Gastrocnemius medialis (tissue), 4 donors: Measurements from ENCODE around the gene MYBPH. TPM values are rescaled to one million over a fixed set of nuclear protein-coding genes. Genes with fewer than 3 reads are reported as not detected.

Source experiments
- ATAC-seq, 2 donors: fragments of 150-250 bp; one replicate each; pipeline ENCODE4 v1.9.1; 2016
- DNase-seq, 2 donors: peaks; one replicate each; pipeline ENCODE4 v3.0.0-alpha.2; 2019
- H3K27ac ChIP-seq, 4 donors: fragments of 200-600 bp; sonication (generic); 1 replicate in 1 of 4; 2 replicates in 3 of 4; pipeline ENCODE4 v1.5.1; 2016 to 2018; ENCODE audit warnings: mild to moderate bottlenecking in 2 of 4, moderate library complexity in 1 of 4
- H3K27me3 ChIP-seq, 3 donors: fragments of 200-600 bp; sonication (generic) in 2 of 3; 1 replicate in 1 of 3; 2 replicates in 2 of 3; pipeline versions ENCODE4 v1.5.1 to v1.6.0; 2016 to 2019; ENCODE audit warnings: mild to moderate bottlenecking in 1 of 3, moderate library complexity in 1 of 3
- H3K36me3 ChIP-seq, 2 donors: fragments of 200-600 bp; sonication (generic) in 1 of 2; one replicate each; pipeline ENCODE4 v1.5.1; 2017 to 2018
- H3K4me1 ChIP-seq, 2 donors: fragments of 200-600 bp; sonication (generic) in 1 of 2; one replicate each; pipeline ENCODE4 v1.5.1; 2016 to 2017; ENCODE audit warnings: mild to moderate bottlenecking in 2 of 2
- H3K4me3 ChIP-seq, 4 donors: fragments of 200-600 bp; sonication (generic) in 3 of 4; 1 replicate in 1 of 4; 2 replicates in 3 of 4; pipeline ENCODE4 v1.5.1; 2016 to 2019; ENCODE audit warnings: mild to moderate bottlenecking in 2 of 4
- H3K9me3 ChIP-seq, 3 donors: fragments of 200-600 bp; sonication (generic) in 2 of 3; 1 replicate in 1 of 3; 2 replicates in 2 of 3; pipeline ENCODE4 v1.5.1; 2016 to 2019
- POLR2A ChIP-seq, 2 donors: fragments of 450-650 bp; IDR thresholded peaks; one replicate each; pipeline ENCODE4 v1.6.1; 2017; ENCODE audit warnings: antibody characterized with exemption in 2 of 2, mild to moderate bottlenecking in 2 of 2, moderate library complexity in 2 of 2
- in situ Hi-C, 4 donors: fragments of 200-750 bp; cut with MboI; loops; one replicate each; pipeline versions ENCODE4 v1.15.0 to v1.8.0; 2017; ENCODE audit warnings: low sequenced_read_pairs in 4 of 4
- intact Hi-C: fragments of 100-400 bp; cut with DNase I; formaldehyde crosslinking; loops from one replicate; pipeline ENCODE4 v1.15.1; 2023; ENCODE audit warnings: low total_unique reads
- total RNA-seq, 4 donors: library from RNA; depleted of rRNA; stranded (reverse); fragments of >200 nt; gene quantifications; one replicate each; pipeline versions ENCODE4 v1.1.0 to v1.2.3, GENCODE V29; 2016
- TF ChIP-seq, protein P1 (sequence below), 5 experiments: fragments of 450-650 bp in 3 of 5; fragments of 200-600 bp in 2 of 5; sonication (generic) in 2 of 5; IDR thresholded peaks in 4 of 5; conservative IDR thresholded peaks in 1 of 5; 1 replicate in 4 of 5; 2 replicates in 1 of 5; pipeline ENCODE4 v1.5.1; 2016 to 2019; ENCODE audit warnings: antibody characterized with exemption in 5 of 5, mild to moderate bottlenecking in 3 of 5, moderate library complexity in 3 of 5

The MYBPH gene
- total RNA-seq, 4 donors from 2014 or later, result 7.4 to 260 (median 45.5) TPM

DNA sequence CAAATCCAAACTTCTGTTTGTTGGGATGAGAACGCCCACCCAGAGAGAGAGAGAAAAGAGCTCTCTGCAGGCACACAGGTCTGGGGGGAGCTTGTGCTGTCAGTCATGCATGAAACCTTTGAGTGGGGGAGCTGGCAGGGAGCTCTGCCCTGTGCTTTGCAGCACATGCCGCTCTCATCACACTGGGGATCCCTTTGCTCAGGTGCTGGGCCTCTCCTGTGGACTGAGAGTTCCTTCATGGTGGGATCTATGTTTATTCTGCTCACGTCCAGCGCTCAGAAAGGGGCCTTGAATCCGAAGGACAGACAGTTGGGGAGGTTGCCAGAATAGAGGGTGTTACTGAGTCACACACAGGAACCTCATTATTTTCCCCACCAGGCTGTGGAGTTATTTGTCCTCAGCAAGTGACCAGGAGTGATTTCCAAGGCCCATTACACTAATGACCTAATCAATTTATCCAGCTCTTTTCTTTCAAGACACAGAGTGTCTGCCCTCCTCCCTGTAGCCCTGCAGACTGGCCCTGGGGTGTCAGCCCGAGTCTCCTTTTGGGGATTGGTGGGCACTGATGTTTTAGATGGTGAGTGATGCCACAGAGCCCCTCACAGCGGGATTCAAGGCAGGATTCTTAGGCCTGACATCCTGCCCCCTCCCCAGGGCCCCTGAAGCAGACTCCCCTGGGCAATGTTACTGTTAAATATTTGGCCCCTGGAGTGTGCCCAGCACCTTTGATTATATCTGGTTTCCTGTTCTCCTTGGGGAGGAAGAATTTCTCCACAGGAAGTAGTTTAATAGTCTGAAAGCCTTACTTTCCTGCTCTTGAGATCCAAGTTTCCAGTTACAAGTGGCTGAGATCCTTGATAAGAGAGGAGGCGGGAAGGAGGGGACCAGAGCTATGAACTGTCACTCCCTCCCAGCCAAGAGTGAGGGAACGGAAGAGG, 22.3 kb downstream of the MYBPH start:
- DNase-seq (no peak), ATAC-seq (no peak)
- H3K4me3 ChIP-seq, result no peak overlapping the region
- H3K27me3 ChIP-seq, result no peaks in the 10 kb centered on the region
- no peaks in the 10 kb centered on the region for H3K9me3 ChIP-seq
- intact Hi-C loops (no loop called here), in situ Hi-C loops (no loop called here)
- no peaks in the 10 kb centered on the region for H3K36me3 ChIP-seq
- no peak overlapping the region for H3K27ac ChIP-seq
- TF ChIP-seq, protein P1, sequence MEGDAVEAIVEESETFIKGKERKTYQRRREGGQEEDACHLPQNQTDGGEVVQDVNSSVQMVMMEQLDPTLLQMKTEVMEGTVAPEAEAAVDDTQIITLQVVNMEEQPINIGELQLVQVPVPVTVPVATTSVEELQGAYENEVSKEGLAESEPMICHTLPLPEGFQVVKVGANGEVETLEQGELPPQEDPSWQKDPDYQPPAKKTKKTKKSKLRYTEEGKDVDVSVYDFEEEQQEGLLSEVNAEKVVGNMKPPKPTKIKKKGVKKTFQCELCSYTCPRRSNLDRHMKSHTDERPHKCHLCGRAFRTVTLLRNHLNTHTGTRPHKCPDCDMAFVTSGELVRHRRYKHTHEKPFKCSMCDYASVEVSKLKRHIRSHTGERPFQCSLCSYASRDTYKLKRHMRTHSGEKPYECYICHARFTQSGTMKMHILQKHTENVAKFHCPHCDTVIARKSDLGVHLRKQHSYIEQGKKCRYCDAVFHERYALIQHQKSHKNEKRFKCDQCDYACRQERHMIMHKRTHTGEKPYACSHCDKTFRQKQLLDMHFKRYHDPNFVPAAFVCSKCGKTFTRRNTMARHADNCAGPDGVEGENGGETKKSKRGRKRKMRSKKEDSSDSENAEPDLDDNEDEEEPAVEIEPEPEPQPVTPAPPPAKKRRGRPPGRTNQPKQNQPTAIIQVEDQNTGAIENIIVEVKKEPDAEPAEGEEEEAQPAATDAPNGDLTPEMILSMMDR (IDR thresholded peaks at IDR 0.05 in 4 of 5, conservative IDR thresholded peaks at IDR 0.05 in 1 of 5), result no peak
- TF ChIP-seq POLR2A (IDR thresholded peaks at IDR 0.05), result no peak
- H3K4me1 ChIP-seq, result no peaks in the 10 kb centered on the region

DNA sequence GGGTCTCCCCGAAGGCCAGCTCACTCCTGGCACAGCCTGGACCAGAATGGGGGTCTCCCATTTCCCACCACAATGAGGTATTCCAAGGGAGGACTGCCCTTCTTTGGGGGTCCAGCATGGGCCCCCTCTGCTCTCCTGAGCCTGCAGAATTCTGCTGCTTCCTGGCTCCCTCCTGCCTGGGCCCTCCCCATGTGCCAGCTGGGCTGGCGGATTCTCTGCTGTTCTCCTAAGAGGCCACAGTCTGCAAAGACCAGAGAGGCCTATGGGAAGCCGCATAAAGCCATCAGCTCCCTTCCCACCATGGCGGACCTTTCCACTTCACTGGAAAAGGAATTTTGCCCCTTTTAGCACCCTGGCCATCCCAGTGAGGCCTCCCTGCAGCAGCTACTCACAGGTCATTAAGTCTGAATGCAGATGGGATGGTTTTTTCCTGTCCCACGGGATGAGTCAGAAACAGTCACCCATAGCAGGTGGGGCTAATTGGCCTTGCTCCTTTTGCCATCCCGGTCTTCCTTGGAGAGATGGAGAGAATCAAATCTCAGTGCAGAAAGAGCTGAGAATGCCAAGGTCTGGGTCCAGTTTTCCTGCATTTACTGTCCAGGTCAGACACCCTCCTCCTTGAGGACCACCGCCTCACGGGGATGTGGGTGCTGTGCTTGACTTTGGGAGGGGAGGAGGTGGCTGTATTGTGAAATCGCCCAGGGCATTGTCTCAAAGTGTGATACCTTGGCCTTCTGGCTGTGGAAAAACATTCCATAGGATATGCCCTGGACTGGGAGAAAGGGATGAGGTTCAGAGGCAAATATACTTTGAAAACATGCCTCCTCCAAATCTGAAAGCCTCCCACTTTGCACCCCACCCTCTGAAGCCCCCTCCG, 23.2 kb downstream of the MYBPH start:
- ATAC-seq, result no peak
- Histone ChIP-seq H3K9me3 (no peaks in the 10 kb centered on the region), H3K27ac (no peak overlapping the region), H3K27me3 (no peaks in the 10 kb centered on the region), H3K36me3 (no peaks in the 10 kb centered on the region), H3K4me1 (no peaks in the 10 kb centered on the region), H3K4me3 (no peak overlapping the region)
- DNase-seq, result no peak
- intact Hi-C loops, result no loop called here
- in situ Hi-C loops, result no loop called here
- no peak for TF ChIP-seq POLR2A (IDR thresholded peaks at IDR 0.05)
- TF ChIP-seq, protein P1 (IDR thresholded peaks at IDR 0.05 in 4 of 5, conservative IDR thresholded peaks at IDR 0.05 in 1 of 5), result no peak

DNA sequence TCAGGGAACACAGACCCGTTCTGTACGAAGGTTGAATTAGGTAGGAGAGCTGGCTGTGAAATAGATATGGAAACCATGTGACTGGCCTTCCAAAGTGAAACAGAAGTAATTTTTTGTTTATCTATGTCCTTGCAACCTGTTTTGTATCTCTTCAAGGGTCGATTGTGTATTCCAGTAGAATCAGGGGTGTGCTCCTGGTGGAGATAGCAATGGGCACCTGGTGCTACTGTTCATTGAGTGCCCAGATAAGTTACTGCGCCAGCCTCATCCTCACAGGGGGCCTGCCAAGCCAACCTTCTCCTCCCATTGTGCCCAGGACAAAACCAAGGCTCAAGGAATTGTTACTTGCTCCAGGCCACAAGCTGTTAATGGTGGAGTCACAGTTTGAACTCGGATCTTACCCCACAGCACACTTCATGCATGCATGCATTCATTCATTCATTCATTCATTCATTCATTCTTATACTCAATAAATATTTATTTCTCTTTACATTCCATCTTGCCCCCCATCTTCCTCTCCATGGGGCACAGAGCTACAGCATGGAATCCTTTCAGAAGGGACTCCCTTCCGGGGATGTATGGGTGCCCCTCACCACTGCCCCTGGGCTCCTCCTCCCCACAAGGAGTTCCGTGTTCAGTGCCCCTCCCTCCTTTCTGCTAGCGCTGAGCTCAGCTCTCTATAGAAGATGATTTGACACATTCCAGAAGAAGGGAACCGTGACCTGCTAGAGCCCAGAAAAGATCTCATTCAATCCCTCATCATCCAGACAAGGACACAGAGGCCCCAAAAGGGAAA, 24.1 kb downstream of the MYBPH start:
- Histone ChIP-seq H3K4me3 (no peak overlapping the region), H3K9me3 (no peaks in the 10 kb centered on the region), H3K27me3 (no peaks in the 10 kb centered on the region), H3K4me1 (no peaks in the 10 kb centered on the region), H3K27ac (no peak overlapping the region), H3K36me3 (no peaks in the 10 kb centered on the region)
- TF ChIP-seq POLR2A (IDR thresholded peaks at IDR 0.05), result no peak
- TF ChIP-seq, protein P1 (IDR thresholded peaks at IDR 0.05 in 4 of 5, conservative IDR thresholded peaks at IDR 0.05 in 1 of 5), result no peak
- ATAC-seq (no peak), DNase-seq (no peak)
- in situ Hi-C loops (no loop called here), intact Hi-C loops (no loop called here)

DNA sequence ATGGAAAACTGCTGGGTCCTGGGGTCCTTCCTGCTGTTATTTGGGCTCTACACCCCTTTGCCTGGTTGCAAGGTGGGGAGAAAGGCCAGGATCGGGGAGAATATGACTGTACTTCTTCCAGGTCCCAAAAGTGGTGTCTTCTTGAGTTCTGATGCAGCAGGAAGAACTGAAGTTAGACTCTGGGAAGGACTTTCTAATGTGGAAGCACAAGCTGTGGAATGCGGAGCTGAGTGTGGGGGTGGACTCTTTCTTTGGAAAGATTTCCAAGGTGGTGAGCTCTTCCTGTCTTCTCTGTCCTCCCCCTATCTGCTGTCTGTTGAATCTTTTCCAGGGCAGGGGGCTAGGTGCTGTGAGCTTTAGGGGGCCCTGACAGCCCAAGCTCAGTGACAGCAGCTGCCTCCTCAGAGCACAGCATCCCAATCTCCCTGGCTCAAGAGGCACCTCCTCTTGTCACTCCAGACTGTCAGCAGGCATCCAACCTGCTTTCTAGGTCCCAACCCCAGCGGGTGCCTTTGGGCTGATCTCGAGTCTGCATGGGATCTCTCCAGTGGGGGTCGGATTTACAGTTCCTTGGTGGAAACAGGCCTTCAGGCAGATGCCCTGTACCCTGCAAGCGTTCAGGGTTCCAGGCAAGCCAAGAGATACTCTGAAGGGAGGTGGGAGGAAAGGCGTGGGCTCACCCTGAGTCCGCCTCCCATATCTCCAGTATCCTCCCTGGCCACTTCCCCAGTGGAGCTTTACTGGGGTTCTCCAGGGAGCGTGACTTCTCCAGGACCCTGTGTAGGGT, 24.9 kb downstream of the MYBPH start:
- Histone ChIP-seq H3K9me3 (no peaks in the 10 kb centered on the region), H3K27me3 (no peaks in the 10 kb centered on the region), H3K4me3 (no peak overlapping the region), H3K27ac (no peak overlapping the region), H3K36me3 (no peaks in the 10 kb centered on the region), H3K4me1 (no peaks in the 10 kb centered on the region)
- TF ChIP-seq, protein P1 (IDR thresholded peaks at IDR 0.05 in 4 of 5, conservative IDR thresholded peaks at IDR 0.05 in 1 of 5), result no peak
- no peak for TF ChIP-seq POLR2A (IDR thresholded peaks at IDR 0.05)
- in situ Hi-C loops, result no loop called here
- ATAC-seq, result no peak
- no peak for DNase-seq
- intact Hi-C loops, result no loop called here
